ENCODE results near the gene APOO.

The APOO gene

DNA sequence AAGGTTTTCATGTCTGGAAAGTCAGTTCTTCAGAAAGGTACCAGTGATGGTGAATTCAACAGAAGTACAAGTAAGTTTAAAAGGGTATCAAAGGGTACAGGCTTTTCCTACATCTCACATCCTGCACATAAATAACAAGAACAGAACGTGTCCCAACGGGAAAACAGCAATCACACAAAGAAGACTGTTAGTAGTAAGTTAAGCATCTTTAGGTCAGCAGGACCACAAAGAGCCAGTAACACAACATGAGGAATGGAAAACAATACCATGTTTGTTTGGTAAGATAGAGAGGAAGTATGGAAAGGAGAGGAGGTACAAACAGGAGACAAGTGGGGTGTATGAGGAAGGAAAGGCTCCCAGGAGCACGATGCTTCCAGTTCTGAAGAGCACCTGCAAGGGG lies 81.5 kb downstream of the APOO start:
- DNase-seq (ENCODE audit: extremely low read depth, low read depth), result no peak
- TF ChIP-seq, protein P1, sequence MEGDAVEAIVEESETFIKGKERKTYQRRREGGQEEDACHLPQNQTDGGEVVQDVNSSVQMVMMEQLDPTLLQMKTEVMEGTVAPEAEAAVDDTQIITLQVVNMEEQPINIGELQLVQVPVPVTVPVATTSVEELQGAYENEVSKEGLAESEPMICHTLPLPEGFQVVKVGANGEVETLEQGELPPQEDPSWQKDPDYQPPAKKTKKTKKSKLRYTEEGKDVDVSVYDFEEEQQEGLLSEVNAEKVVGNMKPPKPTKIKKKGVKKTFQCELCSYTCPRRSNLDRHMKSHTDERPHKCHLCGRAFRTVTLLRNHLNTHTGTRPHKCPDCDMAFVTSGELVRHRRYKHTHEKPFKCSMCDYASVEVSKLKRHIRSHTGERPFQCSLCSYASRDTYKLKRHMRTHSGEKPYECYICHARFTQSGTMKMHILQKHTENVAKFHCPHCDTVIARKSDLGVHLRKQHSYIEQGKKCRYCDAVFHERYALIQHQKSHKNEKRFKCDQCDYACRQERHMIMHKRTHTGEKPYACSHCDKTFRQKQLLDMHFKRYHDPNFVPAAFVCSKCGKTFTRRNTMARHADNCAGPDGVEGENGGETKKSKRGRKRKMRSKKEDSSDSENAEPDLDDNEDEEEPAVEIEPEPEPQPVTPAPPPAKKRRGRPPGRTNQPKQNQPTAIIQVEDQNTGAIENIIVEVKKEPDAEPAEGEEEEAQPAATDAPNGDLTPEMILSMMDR (IDR thresholded peaks at IDR 0.05; ENCODE audit: low read depth, low read length), result no peak

- TF ChIP-seq, protein P1 (IDR thresholded peaks at IDR 0.05; ENCODE audit: low read depth, low read length), result no peak
- DNase-seq (ENCODE audit: extremely low read depth, low read depth), result no peak
Measured at GRCh38 chrX:23825675-23826074, 82.1 kb downstream of the APOO start.

DNA sequence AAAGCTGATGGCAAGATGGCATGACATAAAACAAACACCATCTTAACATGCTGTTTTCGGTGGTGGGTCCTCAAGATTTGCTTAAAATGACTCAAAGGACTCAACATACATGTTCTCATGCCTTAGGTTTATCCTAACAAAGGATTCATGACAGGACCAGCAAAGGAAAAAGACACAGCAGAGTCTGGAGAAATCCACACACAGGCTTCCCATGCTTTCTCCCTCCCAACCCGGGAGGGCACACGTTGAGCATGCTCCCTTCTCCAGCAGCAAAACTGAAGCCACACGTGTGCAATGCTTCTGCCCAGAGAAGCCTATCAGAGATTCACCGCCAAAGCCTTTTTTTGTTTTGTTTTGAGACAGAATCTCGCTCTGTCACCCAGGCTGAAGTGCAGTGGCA lies 84.9 kb downstream of the APOO start:
- TF ChIP-seq, protein P1 (IDR thresholded peaks at IDR 0.05; ENCODE audit: low read depth, low read length), result no peak
- no peak for DNase-seq (ENCODE audit: extremely low read depth, low read depth)

- no peak for DNase-seq (ENCODE audit: extremely low read depth, low read depth)
- TF ChIP-seq, protein P1 (IDR thresholded peaks at IDR 0.05; ENCODE audit: low read depth, low read length), result no peak
Measured at GRCh38 chrX:23822397-23822796, 85.3 kb downstream of the APOO start.

- TF ChIP-seq, protein P1 (IDR thresholded peaks at IDR 0.05; ENCODE audit: low read depth, low read length), result no peak
Measured at GRCh38 chrX:23821847-23822246, 85.9 kb downstream of the APOO start.

DNA sequence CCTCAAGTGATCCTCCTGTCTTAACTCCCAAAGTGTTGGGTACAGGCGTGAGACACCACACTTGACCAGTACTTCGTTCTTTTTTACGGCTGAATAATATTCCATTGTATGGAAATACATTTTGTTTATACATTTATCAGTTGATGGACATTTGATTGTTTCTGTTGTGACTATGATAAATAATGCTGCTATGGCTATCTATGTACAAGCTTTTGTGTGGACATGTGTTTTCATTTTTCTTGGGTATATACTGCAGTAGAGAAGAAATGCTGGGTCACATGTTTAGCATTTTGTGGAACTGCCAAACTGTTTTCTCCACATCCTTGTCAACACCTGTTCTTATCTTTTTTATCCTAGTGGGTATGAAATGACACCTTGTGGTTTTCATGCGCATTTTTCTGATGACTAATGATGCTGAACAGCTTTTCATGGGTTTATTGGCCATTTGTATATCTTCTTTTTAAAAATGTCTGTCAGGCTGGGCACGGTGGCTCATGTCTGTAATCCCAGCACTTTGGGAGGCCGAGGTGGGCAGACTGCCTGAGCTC lies 87.4 kb downstream of the APOO start:
- TF ChIP-seq, protein P1 (IDR thresholded peaks at IDR 0.05; ENCODE audit: low read depth, low read length), result no peak
- no peak for DNase-seq (ENCODE audit: extremely low read depth, low read depth)

More at GRCh38 chrX:23821847-23822246, 85.9 kb downstream of the APOO start:
- no peak for DNase-seq (ENCODE audit: extremely low read depth, low read depth)

DNA sequence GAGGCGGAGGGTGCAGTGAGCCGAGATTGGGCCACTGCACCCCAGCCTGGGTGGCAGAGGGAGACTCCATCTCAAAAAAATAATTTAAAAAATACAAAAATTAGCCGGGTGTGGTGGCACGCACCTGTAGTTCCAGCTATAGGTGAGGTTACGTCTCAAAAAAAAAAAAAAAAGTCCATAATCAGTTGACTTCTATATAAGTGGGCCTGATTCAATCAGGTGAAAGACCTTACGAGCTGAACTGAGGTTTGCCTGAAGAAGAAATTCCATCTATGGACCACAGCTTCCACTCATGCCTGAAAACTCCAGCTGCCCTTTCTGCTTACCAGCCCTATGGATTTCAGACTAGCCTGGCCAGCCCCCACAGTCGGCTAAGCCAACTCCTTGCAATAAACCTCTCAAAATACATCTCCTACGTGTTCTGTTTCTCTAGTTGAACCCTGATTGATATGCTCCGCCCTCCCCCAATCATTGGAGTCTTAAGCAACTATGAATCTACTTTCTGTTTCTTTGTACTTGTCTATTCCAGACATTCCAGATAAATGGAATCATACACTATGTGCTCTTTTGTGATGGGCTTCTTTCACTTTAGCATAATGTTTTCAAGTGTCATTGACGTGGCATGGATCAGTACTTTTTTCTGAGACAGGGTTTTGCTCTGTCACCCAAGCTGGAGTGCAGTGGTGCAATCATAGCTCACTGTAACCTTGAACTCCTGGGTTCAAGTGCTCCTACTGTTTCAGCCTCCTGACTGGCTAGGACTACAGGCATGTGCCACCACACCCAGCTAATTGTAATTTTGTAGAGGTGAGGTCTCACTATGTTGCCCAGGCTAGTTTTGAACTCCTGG lies 88.1 kb downstream of the APOO start:
- DNase-seq (ENCODE audit: extremely low read depth, low read depth), result no peak
- TF ChIP-seq, protein P1 (IDR thresholded peaks at IDR 0.05; ENCODE audit: low read depth, low read length), result no peak
